SK-N-SH (cell line): ENCODE data around the gene LRP1. TPM values are rescaled to one million over a fixed set of nuclear protein-coding genes. Genes with fewer than 3 reads are reported as not detected.

Source experiments
- CTCF ChIA-PET: fragments of 300-600, 350-600 bp; formaldehyde crosslinking; extraction: SDS; loops from one replicate; lab custom pipeline; 2021; lab: Yijun Ruan, JAX
- POLR2A ChIA-PET: fragments of 350-600 bp; sonication (Branson Sonifier 250); formaldehyde crosslinking; extraction: SDS; loops from one replicate; lab custom pipeline; 2020; ENCODE audit warnings: antibody characterized with exemption, inconsistent platforms; lab: Yijun Ruan, JAX
- DNase-seq: peaks from one replicate; pipeline ENCODE4 v3.0.0; 2012
- H2AFZ ChIP-seq: fragments of 200-600 bp; sonication (generic); 2 replicates; pipeline ENCODE4 v1.8.1; 2016; ENCODE audit warnings: antibody characterized with exemption, mild to moderate bottlenecking, low read depth
- H3F3A ChIP-seq: fragments of 200-600 bp; sonication (generic); replicated peaks from 2 replicates; pipeline ENCODE3; 2016; ENCODE audit warnings: antibody characterized with exemption, mild to moderate bottlenecking; ENCODE audit not compliant: insufficient read depth
- H3K27ac ChIP-seq, 2 experiments: fragments of 200-500 bp in 1 of 2; fragments of 200-600 bp in 1 of 2; sonication (Bioruptor generic) in 1 of 2; sonication (generic), shearing (Covaris generic) in 1 of 2; 2 replicates each; pipeline versions ENCODE4 v1.5.1 to v1.6.1; 2014 to 2016; ENCODE audit warnings: low read depth in 2 of 2, inconsistent platforms in 1 of 2, low read length in 1 of 2, mild to moderate bottlenecking in 1 of 2, mixed read lengths in 1 of 2
- H3K27me3 ChIP-seq: fragments of 200-600 bp; sonication (generic), shearing (Covaris generic); 2 replicates; pipeline ENCODE4 v1.6.1; 2016; ENCODE audit warnings: mixed run types; ENCODE audit not compliant: insufficient read depth
- H3K36me3 ChIP-seq, 2 experiments: fragments of 200-500 bp in 1 of 2; fragments of 200-600 bp in 1 of 2; sonication (Bioruptor generic) in 1 of 2; sonication (generic) in 1 of 2; replicated peaks in 1 of 2; 2 replicates each; pipeline versions ENCODE3 to v1.5.1; 2014 to 2016; ENCODE audit warnings: low read length in 1 of 2, mild to moderate bottlenecking in 1 of 2; ENCODE audit not compliant: insufficient read depth in 2 of 2, control insufficient read depth in 1 of 2
- H3K4me1 ChIP-seq, 2 experiments: fragments of 200-500 bp in 1 of 2; fragments of 200-600 bp in 1 of 2; sonication (Bioruptor generic) in 1 of 2; sonication (generic), shearing (Covaris generic) in 1 of 2; 2 replicates each; pipeline versions ENCODE4 v1.5.1 to v1.6.1; 2014 to 2016; ENCODE audit warnings: low read depth in 1 of 2, low read length in 1 of 2, mixed run types in 1 of 2; ENCODE audit not compliant: insufficient read depth in 2 of 2, control insufficient read depth in 1 of 2
- H3K4me2 ChIP-seq: fragments of 200-600 bp; sonication (generic), shearing (Covaris generic); 2 replicates; pipeline ENCODE4 v1.6.1; 2017; ENCODE audit warnings: mixed run types
- H3K4me3 ChIP-seq, 2 experiments: fragments of 200-500 bp in 1 of 2; fragments of 200-600 bp in 1 of 2; sonication (Bioruptor generic) in 1 of 2; sonication (generic), shearing (Covaris generic) in 1 of 2; 2 replicates each; pipeline versions ENCODE4 v1.5.1 to v1.8.1; 2014 to 2016; ENCODE audit warnings: low read depth in 2 of 2, inconsistent platforms in 1 of 2, low read length in 1 of 2, mild to moderate bottlenecking in 1 of 2, mixed read lengths in 1 of 2, moderate library complexity in 1 of 2
- H3K79me2 ChIP-seq: fragments of 200-600 bp; sonication (generic); 2 replicates; pipeline ENCODE4 v1.8.1; 2017; ENCODE audit warnings: mild to moderate bottlenecking; ENCODE audit not compliant: insufficient read depth
- H3K9ac ChIP-seq: fragments of 200-600 bp; sonication (generic); 2 replicates; pipeline ENCODE4 v1.6.1; 2017; ENCODE audit warnings: mixed run types
- H3K9me2 ChIP-seq: fragments of 200-600 bp; sonication (generic); 2 replicates; pipeline ENCODE4 v1.6.1; 2017; ENCODE audit warnings: mixed run types
- H3K9me3 ChIP-seq: fragments of 200-600 bp; sonication (generic); 2 replicates; pipeline ENCODE4 v1.6.1; 2017; ENCODE audit warnings: mixed run types, mild to moderate bottlenecking, moderate library complexity
- H4K20me1 ChIP-seq: fragments of 200-600 bp; sonication (generic); 2 replicates; pipeline ENCODE4 v1.6.1; 2017; ENCODE audit warnings: mild to moderate bottlenecking, mixed run types; ENCODE audit not compliant: insufficient read depth
- ELF1 ChIP-seq: IDR thresholded peaks from 2 replicates; pipeline ENCODE4 v1.4.0; 2012
- EP300 ChIP-seq, 2 experiments: IDR thresholded peaks; 2 replicates each; pipeline versions ENCODE4 v1.4.0 to v1.6.1; 2012; ENCODE audit warnings: borderline replicate concordance in 1 of 2, low read depth in 1 of 2, low read length in 1 of 2
- EZH2phosphoT487 ChIP-seq: fragments of 200-600 bp; sonication (generic); IDR thresholded peaks from 2 replicates; pipeline ENCODE4 v1.6.1; 2017; ENCODE audit warnings: low read depth, mixed run types, mild to moderate bottlenecking, antibody characterized with exemption, moderate library complexity, borderline replicate concordance
- FOXJ3 ChIP-seq: sonication (generic); formaldehyde crosslinking; IDR thresholded peaks from 2 replicates; pipeline ENCODE4 v1.5.1; 2020; ENCODE audit warnings: mild to moderate bottlenecking, missing genetic modification reagents
- GABPA ChIP-seq: IDR thresholded peaks from 2 replicates; pipeline ENCODE4 v1.4.0; 2012; ENCODE audit warnings: low read depth, mild to moderate bottlenecking
- GATA2 ChIP-seq: sonication (generic); formaldehyde crosslinking; IDR thresholded peaks from 2 replicates; pipeline ENCODE4 v1.5.0; 2020; ENCODE audit warnings: mild to moderate bottlenecking, missing genetic modification reagents
- JUND ChIP-seq: IDR thresholded peaks from 2 replicates; pipeline ENCODE4 v1.4.0; 2012
- MXI1 ChIP-seq: IDR thresholded peaks from 2 replicates; pipeline ENCODE4 v1.6.1; 2012; ENCODE audit warnings: mild to moderate bottlenecking, low read depth, low read length, improper control_type of control experiment
- RXRA ChIP-seq: IDR thresholded peaks from 2 replicates; pipeline ENCODE4 v1.4.0; 2012; ENCODE audit warnings: low read depth, mild to moderate bottlenecking, borderline replicate concordance
- SMC3 ChIP-seq: IDR thresholded peaks from 2 replicates; pipeline ENCODE4 v1.6.1; 2012; ENCODE audit warnings: low read depth, low read length, improper control_type of control experiment
- TAF1 ChIP-seq: IDR thresholded peaks from 2 replicates; pipeline ENCODE4 v1.6.1; 2012; ENCODE audit warnings: low read depth, mild to moderate bottlenecking, low read length, moderate library complexity, borderline replicate concordance
- TCF12 ChIP-seq: IDR thresholded peaks from 2 replicates; pipeline ENCODE4 v1.4.0; 2012
- WGBS: methylation state at CpG from one replicate; pipeline ENCODE4 v1.1.6; 2017; ENCODE audit warnings: low lambda C conversion rate; 5-methylcytosine and 5-hydroxymethylcytosine counted together
- polyA plus RNA-seq, 3 experiments: library from polyadenylated mRNA; depleted of rRNA; stranded (reverse); fragments of >200 nt; gene quantifications; 2 replicates each; pipeline ENCODE4 v1.2.3, GENCODE V29; 2012
- TF ChIP-seq, protein P1 (sequence below): IDR thresholded peaks from 2 replicates; pipeline ENCODE4; 2012
- TF ChIP-seq, protein P2 (sequence below): fragments of 150-350 bp; IDR thresholded peaks from 2 replicates; pipeline ENCODE4 v1.6.1; 2017; ENCODE audit warnings: antibody characterized with exemption, low read length, low read depth, borderline replicate concordance
- TF ChIP-seq, protein P3 (sequence below): fragments of 150-350 bp; IDR thresholded peaks from 2 replicates; pipeline ENCODE4 v1.6.1; 2016; ENCODE audit warnings: mild to moderate bottlenecking, low read depth, low read length

LRP1 gene
- polyA plus RNA-seq, 1 of the 3 experiments (the other 2 are of a cell fraction): 55.0 TPM

DNA sequence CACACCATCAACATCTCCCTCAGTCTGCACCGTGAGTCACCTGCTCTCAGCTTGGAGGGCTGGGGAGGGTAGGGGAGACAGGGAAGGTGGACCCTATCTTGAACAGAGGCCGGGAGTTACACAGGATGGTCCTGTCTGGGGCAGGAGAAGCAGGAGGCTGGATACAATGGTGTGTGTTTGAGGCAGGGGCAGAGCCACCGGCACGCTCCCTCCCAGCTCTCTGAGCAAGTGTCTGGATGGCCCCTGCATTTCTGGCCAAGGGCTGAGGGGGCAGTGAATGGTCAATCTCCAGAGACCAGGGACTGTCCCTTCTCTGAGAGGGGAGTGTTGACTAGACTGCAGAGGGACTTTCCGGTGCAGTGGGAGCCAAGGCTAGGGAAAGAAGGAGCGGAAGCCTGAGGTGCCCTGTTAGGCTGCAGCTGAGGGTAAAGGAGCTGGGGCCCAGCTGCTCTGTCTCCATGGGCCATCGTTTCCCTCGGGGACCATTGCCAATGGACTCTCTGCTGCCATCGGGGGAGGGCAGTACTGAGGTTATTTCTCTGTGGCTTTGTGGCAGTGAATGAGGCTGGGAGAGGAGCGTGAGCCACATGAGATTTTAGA, 17.3 kb downstream of the LRP1 start:
- Histone ChIP-seq H3K27me3 (no peaks in the 10 kb centered on the region), H3F3A (peaks cover 4% of the 10 kb centered on the region), H3K4me2 (no peak overlapping the region), H3K36me3 (peaks cover 23 to 69% of the 10 kb centered on the region in 2 experiments), H3K27ac (no peak overlapping the region), H3K79me2 (no peaks in the 10 kb centered on the region), H3K4me3 (no peak overlapping the region), H4K20me1 (peaks cover 5% of the 10 kb centered on the region; the same call in 1 of the 2 replicates), H3K9ac (no peak overlapping the region), H2AFZ (no peak overlapping the region), H3K9me3 (no peaks in the 10 kb centered on the region), H3K9me2 (no peaks in the 10 kb centered on the region), H3K4me1 (peaks cover 10 to 23% of the 10 kb centered on the region in 2 experiments; a peak in 3 of 4 replicates)
- no peak for TF ChIP-seq GABPA
- TF ChIP-seq FOXJ3 (CRISPR knock-in tag): no peak
- TF ChIP-seq ELF1: no peak
- TF ChIP-seq MXI1: no peak
- TF ChIP-seq JUND: no peak
- TF ChIP-seq EP300 (IDR thresholded peaks at IDR 0.05; ENCODE audit: borderline replicate concordance in 1 of 2, low read depth in 1 of 2, low read length in 1 of 2): no peak
- no peak for TF ChIP-seq RXRA
- no peak for TF ChIP-seq GATA2 (CRISPR knock-in tag)
- TF ChIP-seq, protein P1, sequence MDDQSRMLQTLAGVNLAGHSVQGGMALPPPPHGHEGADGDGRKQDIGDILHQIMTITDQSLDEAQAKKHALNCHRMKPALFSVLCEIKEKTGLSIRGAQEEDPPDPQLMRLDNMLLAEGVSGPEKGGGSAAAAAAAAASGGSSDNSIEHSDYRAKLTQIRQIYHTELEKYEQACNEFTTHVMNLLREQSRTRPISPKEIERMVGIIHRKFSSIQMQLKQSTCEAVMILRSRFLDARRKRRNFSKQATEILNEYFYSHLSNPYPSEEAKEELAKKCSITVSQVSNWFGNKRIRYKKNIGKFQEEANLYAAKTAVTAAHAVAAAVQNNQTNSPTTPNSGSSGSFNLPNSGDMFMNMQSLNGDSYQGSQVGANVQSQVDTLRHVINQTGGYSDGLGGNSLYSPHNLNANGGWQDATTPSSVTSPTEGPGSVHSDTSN: no peak
- TF ChIP-seq, protein P2, sequence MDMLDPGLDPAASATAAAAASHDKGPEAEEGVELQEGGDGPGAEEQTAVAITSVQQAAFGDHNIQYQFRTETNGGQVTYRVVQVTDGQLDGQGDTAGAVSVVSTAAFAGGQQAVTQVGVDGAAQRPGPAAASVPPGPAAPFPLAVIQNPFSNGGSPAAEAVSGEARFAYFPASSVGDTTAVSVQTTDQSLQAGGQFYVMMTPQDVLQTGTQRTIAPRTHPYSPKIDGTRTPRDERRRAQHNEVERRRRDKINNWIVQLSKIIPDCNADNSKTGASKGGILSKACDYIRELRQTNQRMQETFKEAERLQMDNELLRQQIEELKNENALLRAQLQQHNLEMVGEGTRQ: no peak
- TF ChIP-seq, protein P3, sequence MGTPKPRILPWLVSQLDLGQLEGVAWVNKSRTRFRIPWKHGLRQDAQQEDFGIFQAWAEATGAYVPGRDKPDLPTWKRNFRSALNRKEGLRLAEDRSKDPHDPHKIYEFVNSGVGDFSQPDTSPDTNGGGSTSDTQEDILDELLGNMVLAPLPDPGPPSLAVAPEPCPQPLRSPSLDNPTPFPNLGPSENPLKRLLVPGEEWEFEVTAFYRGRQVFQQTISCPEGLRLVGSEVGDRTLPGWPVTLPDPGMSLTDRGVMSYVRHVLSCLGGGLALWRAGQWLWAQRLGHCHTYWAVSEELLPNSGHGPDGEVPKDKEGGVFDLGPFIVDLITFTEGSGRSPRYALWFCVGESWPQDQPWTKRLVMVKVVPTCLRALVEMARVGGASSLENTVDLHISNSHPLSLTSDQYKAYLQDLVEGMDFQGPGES: no peak
- POLR2A ChIA-PET: no interaction called here
- CTCF ChIA-PET: interaction anchor here (0.8 to 33.3 kb wide), 6 partner anchors 9 to 76 kb away, joined by 3 to 616 read pairs (median 6); partner anchors contain the start of gene LRP1
- DNase-seq: no peak
- 81% methylated on average over 10 of the region's 10 CpGs for WGBS

DNA sequence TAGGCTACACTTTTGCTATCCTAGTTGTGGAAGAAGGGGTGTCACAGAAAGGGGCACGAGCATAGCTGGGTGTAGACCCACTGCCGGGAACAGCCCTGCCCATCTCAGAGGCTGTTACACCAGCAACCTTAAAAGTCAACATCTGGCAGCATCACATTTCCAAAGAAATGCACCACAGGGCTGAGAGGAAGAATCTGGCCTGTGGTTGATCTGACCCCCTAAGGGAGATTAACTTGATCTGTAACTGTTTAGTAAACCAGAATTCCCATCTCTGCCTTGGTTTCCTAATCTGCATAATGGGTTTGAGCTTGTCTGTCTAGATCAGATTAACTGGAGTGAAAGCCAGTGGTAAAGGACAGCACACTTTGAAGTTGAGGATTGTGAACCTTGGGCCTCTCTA, 17.8 kb downstream of the LRP1 start:
- no peak for TF ChIP-seq EZH2phosphoT487
- TF ChIP-seq, protein P1: no peak
- TF ChIP-seq JUND: no peak
- no peak for TF ChIP-seq MXI1
- TF ChIP-seq TCF12: no peak
- TF ChIP-seq GABPA: no peak
- no peak for TF ChIP-seq SMC3
- TF ChIP-seq TAF1: no peak
- no peak for TF ChIP-seq RXRA
- H2AFZ ChIP-seq: no peak overlapping the region
- CTCF ChIA-PET: interaction anchor here (1.7 to 33.3 kb wide), 4 partner anchors 15 to 34 kb away, joined by 4 to 616 read pairs (median 11); partner anchors contain the start of gene LRP1
- 88% methylated on average over 2 of the region's 2 CpGs for WGBS
- H3K4me2 ChIP-seq: no peak overlapping the region
- H3K27ac ChIP-seq: no peak overlapping the region
- H3K9ac ChIP-seq: no peak overlapping the region
- peaks cover 10% of the 10 kb centered on the region for H3F3A ChIP-seq
- H4K20me1 ChIP-seq: peaks cover 5% of the 10 kb centered on the region; the same call in 1 of the 2 replicates
- H3K4me1 ChIP-seq: peaks cover 11 to 28% of the 10 kb centered on the region in 2 experiments; a peak in 3 of 4 replicates
- H3K9me2 ChIP-seq: no peaks in the 10 kb centered on the region
- POLR2A ChIA-PET: no interaction called here
- no peak overlapping the region for H3K4me3 ChIP-seq
- H3K9me3 ChIP-seq: no peaks in the 10 kb centered on the region
- no peaks in the 10 kb centered on the region for H3K79me2 ChIP-seq
- no peak for DNase-seq
- no peaks in the 10 kb centered on the region for H3K27me3 ChIP-seq
- peaks cover 23 to 66% of the 10 kb centered on the region in 2 experiments for H3K36me3 ChIP-seq
